Ecto neural progenitor cell (in vitro differentiated cells): ENCODE results near the gene HECTD4.
"Not testable (repeated sequence)": the region's sequence is repeated elsewhere in the genome, so short reads cannot be mapped to it uniquely, and the experiment has no call there.

Experiments used
- DNase-seq: peaks from one replicate; pipeline ENCODE4 v3.0.0-alpha.2; 2018; ENCODE audit warnings: low spot score

HECTD4 gene

GRCh38 chr12:112407683-112408082 lies 25.5 kb upstream of the HECTD4 start:
- DNase-seq, result not testable (repeated sequence)

GRCh38 chr12:112406519-112407488 lies 24.6 kb upstream of the HECTD4 start:
- DNase-seq, result no peak

- DNase-seq, result no peak
These were observed 19.8 kb upstream of the HECTD4 start for GRCh38 chr12:112401903-112402498.

DNA sequence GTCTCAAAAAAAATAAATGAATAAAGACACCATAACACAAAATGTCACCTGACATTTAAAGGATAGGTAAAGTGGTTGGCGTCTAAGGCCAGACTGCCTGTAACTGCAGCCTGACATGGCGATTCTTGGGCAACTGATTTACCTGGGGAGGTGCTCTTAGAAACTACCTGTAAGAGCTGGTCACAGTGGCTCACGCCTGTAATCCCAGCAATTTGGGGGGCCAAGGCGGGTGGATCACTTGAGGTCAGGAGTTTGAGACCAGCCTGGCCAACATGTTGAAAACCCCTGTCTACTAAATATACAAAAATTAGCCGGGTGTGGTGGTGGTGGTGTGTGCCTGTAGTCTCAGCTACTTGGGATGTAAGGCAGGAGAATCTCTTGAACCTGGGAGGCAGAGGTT lies 18.8 kb upstream of the HECTD4 start:
- DNase-seq, result no peak

- DNase-seq, result no peak
These were observed 11.1 kb upstream of the HECTD4 start for GRCh38 chr12:112393328-112393727.

DNA sequence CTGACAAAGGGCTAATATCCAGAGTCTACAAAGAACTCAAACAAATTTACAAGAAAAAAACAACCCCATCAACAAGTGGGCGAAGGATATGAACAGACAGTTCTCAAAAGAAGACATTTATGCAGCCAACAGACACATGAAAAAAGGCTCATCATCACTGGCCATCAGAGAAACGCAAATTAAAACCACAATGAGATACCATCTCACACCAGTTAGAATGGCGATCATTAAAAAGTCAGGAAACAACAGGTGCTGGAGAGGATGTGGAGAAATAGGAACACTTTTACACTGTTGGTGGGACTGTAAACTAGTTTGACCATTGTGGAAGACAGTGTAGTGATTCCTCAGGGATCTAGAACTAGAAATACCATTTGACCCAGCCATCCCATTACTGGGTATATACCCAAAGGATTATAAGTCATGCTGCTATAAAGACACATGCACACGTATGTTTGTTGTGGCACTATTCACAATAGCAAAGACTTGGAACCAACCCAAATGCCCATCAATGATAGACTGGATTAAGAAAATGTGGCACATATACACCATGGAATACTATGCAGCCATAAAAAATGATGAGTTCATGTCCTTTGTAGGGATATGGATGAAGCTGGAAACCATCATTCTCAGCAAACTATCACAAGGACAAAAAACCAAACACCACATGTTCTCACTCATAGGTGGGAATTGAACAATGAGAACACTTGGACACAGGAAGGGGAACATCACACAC lies 7.9 kb upstream of the HECTD4 start:
- not testable (repeated sequence) for DNase-seq

DNA sequence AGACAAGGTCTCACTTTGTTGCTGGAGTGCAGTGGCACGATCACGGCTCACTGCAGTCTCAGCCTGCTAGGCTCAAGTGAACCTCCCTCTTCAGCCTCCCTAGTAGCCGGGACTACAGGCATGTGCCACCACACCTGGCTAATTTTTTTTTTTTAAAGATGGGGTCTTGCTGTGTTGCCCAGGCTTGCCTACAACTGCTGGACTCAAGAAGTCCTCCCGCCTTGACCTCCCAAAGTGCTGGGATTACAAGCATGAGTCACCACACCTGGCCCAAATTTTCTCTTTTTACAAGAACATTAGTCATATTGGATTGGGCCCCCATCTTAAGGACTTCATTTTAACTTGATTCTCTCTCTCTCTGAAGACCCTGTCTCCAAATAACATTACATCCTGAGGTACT lies 7.0 kb upstream of the HECTD4 start:
- DNase-seq, result no peak

- DNase-seq, result no peak
These were observed 4.5 kb upstream of the HECTD4 start for GRCh38 chr12:112386726-112387125.

DNA sequence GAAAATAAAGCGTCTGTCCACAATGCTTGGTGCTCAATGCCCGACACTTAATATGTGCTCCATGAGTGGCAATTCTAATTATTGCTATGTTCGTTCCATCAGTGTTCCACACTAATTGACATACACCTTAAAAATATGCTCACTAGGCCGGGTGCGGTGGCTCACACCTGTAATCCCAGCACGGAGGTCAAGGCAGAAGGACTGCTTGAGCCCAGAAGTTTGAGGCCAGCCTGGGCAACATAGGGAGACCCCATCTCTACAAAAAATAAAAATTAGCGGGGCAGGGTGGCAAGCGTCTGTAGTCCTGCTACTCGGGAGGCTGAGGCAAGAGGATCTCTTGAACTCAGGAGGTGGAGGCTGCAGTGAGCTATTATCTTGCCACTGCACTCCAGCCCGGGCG lies 635 bp upstream of the HECTD4 start:
- DNase-seq, result no peak

DNA sequence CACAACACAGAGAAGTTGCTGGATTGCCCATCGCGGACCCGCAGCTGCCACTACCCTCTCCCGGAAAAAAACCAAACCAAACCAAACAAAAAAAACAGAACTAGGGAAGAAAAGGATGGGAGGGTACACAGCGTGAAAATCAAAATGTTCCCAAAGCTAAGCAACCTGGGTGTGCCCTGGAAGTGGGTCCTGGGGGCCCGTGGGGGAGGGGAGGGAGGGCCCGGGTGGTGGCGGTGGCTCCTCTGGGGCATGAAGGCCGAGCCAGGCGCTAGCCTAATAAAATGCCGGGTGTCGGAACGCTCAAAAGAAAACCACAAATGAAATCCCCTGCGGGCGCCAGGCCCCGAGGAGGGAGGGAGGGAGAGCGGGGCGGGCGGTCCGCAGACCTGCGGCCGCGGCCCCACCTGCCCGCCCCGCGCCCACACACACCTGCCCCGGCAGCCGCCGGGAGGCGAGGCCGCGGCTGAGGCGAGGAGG lies 787 bp downstream of the HECTD4 start:
- DNase-seq, result peak; percentile 76

GRCh38 chr12:112380663-112381405 lies 1.4 kb downstream of the HECTD4 start:
- DNase-seq, result peak; percentile 68

GRCh38 chr12:112375105-112375504 lies 7.1 kb downstream of the HECTD4 start:
- no peak for DNase-seq

DNA sequence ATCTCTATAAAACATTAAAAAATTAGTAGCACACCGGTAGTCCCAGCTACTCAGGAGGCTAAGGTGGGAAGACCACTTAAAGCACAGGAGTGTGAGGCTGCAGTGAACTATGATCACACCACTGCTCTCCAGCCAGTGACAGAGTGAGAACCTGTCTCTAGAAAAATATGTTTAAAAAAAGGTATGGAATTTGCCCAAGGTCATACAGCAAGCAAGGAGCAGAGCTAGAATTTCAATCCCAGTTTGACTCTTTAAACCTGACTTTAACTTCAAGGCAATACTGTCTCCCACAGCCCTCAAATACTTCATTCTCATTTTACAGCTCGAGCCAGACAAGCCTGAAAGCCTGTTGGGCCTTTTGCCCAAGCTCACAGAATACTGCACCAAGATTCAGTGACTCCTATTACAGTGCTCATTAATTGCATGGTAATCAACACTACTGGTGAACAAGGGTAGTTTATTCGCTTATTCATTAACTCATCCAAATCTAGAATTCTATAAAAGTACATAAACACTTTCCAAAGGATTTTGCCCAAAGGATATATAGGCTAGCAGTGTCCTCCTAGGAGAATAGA lies 8.0 kb downstream of the HECTD4 start:
- DNase-seq, result no peak

DNA sequence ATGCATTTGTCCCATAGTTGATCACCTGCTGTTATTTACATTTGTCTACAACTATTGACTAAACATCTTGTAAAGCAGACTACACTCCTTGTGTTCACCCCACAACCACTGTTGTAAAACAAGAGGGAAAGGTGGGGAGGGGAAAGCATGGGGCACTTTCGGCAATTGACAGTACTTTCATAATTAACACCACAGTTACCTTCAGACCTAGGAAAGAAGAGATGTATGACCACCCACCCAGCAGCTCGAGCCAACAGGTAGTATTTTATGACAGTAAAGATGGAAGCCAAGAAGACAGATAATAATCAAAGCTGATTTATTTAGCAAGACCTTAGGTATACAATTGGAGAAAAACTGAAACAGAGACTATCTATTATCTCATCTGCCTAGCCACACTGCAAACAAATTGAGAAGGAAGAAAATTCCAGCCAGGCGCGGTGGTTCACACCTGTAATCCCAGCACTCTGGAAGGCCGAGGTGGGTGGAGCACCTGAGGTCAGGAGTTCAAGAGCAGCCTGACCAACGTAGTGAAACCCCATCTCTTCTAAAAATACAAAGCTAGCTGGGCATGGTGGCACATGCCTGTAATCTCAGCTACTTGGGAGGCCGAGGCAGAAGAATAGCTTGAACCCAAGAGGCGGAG lies 11.2 kb downstream of the HECTD4 start:
- no peak for DNase-seq

DNA sequence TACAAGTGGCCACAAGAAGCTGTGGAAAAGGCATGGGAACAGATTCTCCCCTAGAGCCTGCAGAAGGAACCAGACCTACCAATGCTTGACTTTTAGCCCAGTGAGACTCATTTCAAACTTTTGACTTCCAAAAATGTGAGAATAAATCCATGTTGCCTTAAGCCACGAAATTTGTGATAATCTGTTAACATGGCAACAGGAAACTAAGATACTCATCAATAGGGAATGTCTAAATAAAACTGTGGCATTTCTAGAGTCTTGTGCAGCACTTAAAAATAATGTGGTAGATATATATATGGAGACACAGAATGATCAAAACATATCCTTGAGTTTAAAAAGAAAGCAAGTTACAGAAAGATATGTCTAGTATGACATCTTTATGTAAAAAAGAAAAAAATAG lies 12.0 kb downstream of the HECTD4 start:
- DNase-seq, result no peak

GRCh38 chr12:112368856-112369255 lies 13.4 kb downstream of the HECTD4 start:
- DNase-seq, result no peak

DNA sequence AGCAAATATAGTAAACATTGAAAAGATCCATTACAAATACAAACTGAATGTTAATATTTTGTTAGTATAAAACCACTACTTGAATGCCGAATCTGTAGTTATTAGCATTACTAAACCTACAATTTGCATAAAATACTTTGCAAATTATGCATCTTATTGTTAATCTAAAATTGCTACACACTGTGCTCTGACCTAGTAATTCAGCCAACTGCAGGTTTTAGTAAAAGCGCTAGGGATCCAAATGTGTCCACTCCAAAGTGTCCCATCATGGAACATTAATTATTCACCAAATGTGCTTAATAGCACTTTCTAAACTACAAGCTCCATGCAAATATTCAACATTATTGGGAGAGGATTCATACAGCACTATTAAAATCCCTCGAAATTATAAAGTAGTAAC lies 14.3 kb downstream of the HECTD4 start:
- no peak for DNase-seq

- DNase-seq, result no peak
These were observed 19.9 kb downstream of the HECTD4 start for GRCh38 chr12:112362310-112362709.

GRCh38 chr12:112361271-112361670 lies 21.0 kb downstream of the HECTD4 start:
- no peak for DNase-seq

DNA sequence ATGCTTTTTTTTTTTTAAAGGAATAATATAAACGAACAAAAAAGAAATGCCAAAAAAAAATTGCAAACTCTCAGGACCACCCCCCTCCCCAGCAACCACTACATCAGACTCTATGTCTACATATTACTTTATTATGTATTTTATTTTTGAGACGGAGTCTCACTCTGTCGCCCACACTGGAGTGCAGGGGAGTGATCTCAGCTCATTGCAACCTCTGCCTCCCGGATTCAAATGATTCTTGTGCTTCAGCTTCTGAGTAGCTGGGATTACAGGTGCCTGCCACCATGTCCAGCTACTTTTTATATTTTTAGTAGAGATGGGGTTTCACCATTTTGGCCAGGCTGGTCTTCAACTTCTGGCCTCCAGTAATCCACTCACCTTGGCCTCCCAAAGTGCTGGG lies 22.9 kb downstream of the HECTD4 start:
- DNase-seq, result no peak

- no peak for DNase-seq
These were observed 25.0 kb downstream of the HECTD4 start for GRCh38 chr12:112357214-112357613.
